CD14-positive monocyte (primary cell): ENCODE results near the gene ASF1A. TPM values are rescaled to one million over a fixed set of nuclear protein-coding genes. Genes with fewer than 3 reads are reported as not detected.

Experiments
- DNase-seq, 3 donors: peaks; one replicate each; pipeline ENCODE4 v3.0.0-alpha.2; 2011 to 2022
- H2AFZ ChIP-seq: 2 replicates; pipeline ENCODE4 v1.6.0; 2012; ENCODE audit warnings: mild to moderate bottlenecking, low read depth, low read length, inconsistent platforms; ENCODE audit not compliant: insufficient read depth, poor library complexity, severe bottlenecking
- H3K27ac ChIP-seq, 2 donors: 1 replicate in 1 of 2; 2 replicates in 1 of 2; pipeline ENCODE4 v1.5.1; 2012 to 2013; ENCODE audit warnings: low read length in 2 of 2, control low read depth in 1 of 2, inconsistent platforms in 1 of 2, low read depth in 1 of 2, mild to moderate bottlenecking in 1 of 2
- H3K27me3 ChIP-seq, 2 donors: one replicate each; pipeline versions ENCODE4 v1.6.0 to v1.6.1; 2011 to 2013; ENCODE audit warnings: low read length in 2 of 2; ENCODE audit not compliant: control insufficient read depth in 2 of 2, insufficient read depth in 2 of 2
- H3K36me3 ChIP-seq, 2 donors: replicated peaks in 1 of 2; 1 replicate in 1 of 2; 2 replicates in 1 of 2; pipeline versions ENCODE4 v1.5.1 to v1.6.1; 2012 to 2013; ENCODE audit warnings: low read length in 2 of 2, control low read depth in 1 of 2, inconsistent platforms in 1 of 2, mild to moderate bottlenecking in 1 of 2; ENCODE audit not compliant: insufficient read depth in 2 of 2, control insufficient read depth in 1 of 2
- H3K4me1 ChIP-seq, 2 donors: 1 replicate in 1 of 2; 2 replicates in 1 of 2; pipeline versions ENCODE4 v1.5.1 to v1.6.1; 2012 to 2013; ENCODE audit warnings: low read length in 2 of 2, control low read depth in 1 of 2, inconsistent platforms in 1 of 2, mild to moderate bottlenecking in 1 of 2, moderate library complexity in 1 of 2; ENCODE audit not compliant: insufficient read depth in 2 of 2, control insufficient read depth in 1 of 2
- H3K4me2 ChIP-seq: replicated peaks from 2 replicates; pipeline ENCODE3; 2012; ENCODE audit warnings: low read length, moderate library complexity, mild to moderate bottlenecking; ENCODE audit not compliant: poor library complexity, severe bottlenecking; ENCODE audit errors: extremely low read depth
- H3K4me3 ChIP-seq, 3 experiments: fragments of 200-600 bp in 1 of 3; sonication (generic) in 1 of 3; replicated peaks in 1 of 3; 1 replicate in 2 of 3; 2 replicates in 1 of 3; pipeline ENCODE4 v1.5.1; 2011 to 2013; ENCODE audit warnings: low read length in 3 of 3, mild to moderate bottlenecking in 3 of 3, control low read depth in 2 of 3, low read depth in 2 of 3, inconsistent platforms in 1 of 3, moderate library complexity in 1 of 3
- H3K79me2 ChIP-seq: 2 replicates; pipeline ENCODE4 v1.6.0; 2012; ENCODE audit warnings: mild to moderate bottlenecking, control low read depth, inconsistent platforms, low read length, moderate library complexity; ENCODE audit not compliant: insufficient read depth
- H3K9ac ChIP-seq: 2 replicates; pipeline ENCODE4 v1.6.0; 2017; ENCODE audit warnings: low read length, mild to moderate bottlenecking; ENCODE audit not compliant: insufficient read depth, poor library complexity, severe bottlenecking
- H3K9me3 ChIP-seq, 2 donors: replicated peaks in 1 of 2; 1 replicate in 1 of 2; 2 replicates in 1 of 2; pipeline versions ENCODE4 v1.5.1 to v1.6.1; 2012 to 2013; ENCODE audit warnings: low read length in 2 of 2, control low read depth in 1 of 2; ENCODE audit not compliant: control insufficient read depth in 1 of 2, insufficient read depth in 1 of 2
- H4K20me1 ChIP-seq: 2 replicates; pipeline ENCODE4 v1.6.0; 2012; ENCODE audit warnings: mild to moderate bottlenecking, low read length, control low read depth, moderate library complexity; ENCODE audit not compliant: insufficient read depth
- H3K27ac Mint-ChIP-seq, 7 donors: one replicate each; pipeline ENCODE4 v1.8.0; 2020; ENCODE audit warnings: mild to moderate bottlenecking in 7 of 7, mixed read lengths in 7 of 7, moderate library complexity in 6 of 7, inconsistent platforms in 2 of 7
- H3K27me3 Mint-ChIP-seq, 3 donors: one replicate each; pipeline ENCODE4 v1.8.0; 2021 to 2022; ENCODE audit warnings: low read depth in 3 of 3, mild to moderate bottlenecking in 3 of 3, mixed read lengths in 3 of 3, moderate library complexity in 3 of 3, inconsistent platforms in 1 of 3
- H3K36me3 Mint-ChIP-seq, 2 donors: one replicate each; pipeline ENCODE4 v1.8.0; 2020; ENCODE audit warnings: mixed read lengths in 2 of 2, inconsistent platforms in 1 of 2, mild to moderate bottlenecking in 1 of 2
- H3K4me1 Mint-ChIP-seq: one replicate; pipeline ENCODE4 v1.8.0; 2020; ENCODE audit warnings: mild to moderate bottlenecking, mixed read lengths
- H3K4me3 Mint-ChIP-seq, 2 donors: one replicate each; pipeline ENCODE4 v1.8.0; 2020; ENCODE audit warnings: mild to moderate bottlenecking in 2 of 2, mixed read lengths in 2 of 2, moderate library complexity in 1 of 2
- H3K9me3 Mint-ChIP-seq, 7 donors: one replicate each; pipeline ENCODE4 v1.8.0; 2020 to 2022; ENCODE audit warnings: mixed read lengths in 7 of 7, mild to moderate bottlenecking in 6 of 7, moderate library complexity in 6 of 7, inconsistent platforms in 2 of 7
- CTCF ChIP-seq: fragments of 200-600 bp; IDR thresholded peaks from one replicate; pipeline ENCODE4 v1.8.0; 2022; ENCODE audit warnings: antibody characterized with exemption, mild to moderate bottlenecking
- WGBS: methylation state at CpG from one replicate; pipeline ENCODE4 v1.1.5; 2013; ENCODE audit warnings: missing lambda C conversion rate; ENCODE audit not compliant: insufficient coverage; 5-methylcytosine and 5-hydroxymethylcytosine counted together
- intact Hi-C, 2 donors: fragments of 100-400 bp; cut with micrococcal nuclease; formaldehyde crosslinking; loops; one replicate each; pipeline versions ENCODE4 v1.15.0 to v1.15.1; 2023
- polyA plus RNA-seq, 3 donors: library from polyadenylated mRNA; depleted of rRNA in 1 of 3; unstranded in 2 of 3; stranded (reverse) in 1 of 3; fragments of 300-500 nt in 2 of 3; fragments of >200 nt in 1 of 3; fragmentation: Illumina TruSeq in 2 of 3; gene quantifications; 1 replicate in 2 of 3; 2 replicates in 1 of 3; pipeline ENCODE4 v1.2.3, GENCODE V29; 2012 to 2021

Gene ASF1A
- polyA plus RNA-seq, 3 donors: 3.1 to 14.4 (median 10.5) TPM

GRCh38 chr6:118886641-118887040 lies 7.3 kb upstream of the ASF1A start:
- H3K4me1 ChIP-seq: peaks cover 15% of the 10 kb centered on the region in 2 donors
- no peak overlapping the region for H3K27ac ChIP-seq
- intact Hi-C loops: no loop called here
- peaks cover 97% of the 10 kb centered on the region for H3K79me2 ChIP-seq
- H4K20me1 ChIP-seq: peaks cover 49% of the 10 kb centered on the region
- no peak overlapping the region for H3K9ac ChIP-seq
- peaks cover 24% of the 10 kb centered on the region for H3K4me1 Mint-ChIP-seq
- no peak overlapping the region for H3K27ac Mint-ChIP-seq
- no peaks in the 10 kb centered on the region for H3K9me3 Mint-ChIP-seq
- no peak for DNase-seq
- no peak overlapping the region for H3K4me3 Mint-ChIP-seq
- WGBS: 97% methylated on average over 4 of the region's 6 CpGs
- no peak for TF ChIP-seq CTCF
- no peak overlapping the region for H3K4me3 ChIP-seq
- H2AFZ ChIP-seq: no peak overlapping the region
- no peaks in the 10 kb centered on the region for H3K9me3 ChIP-seq
- H3K4me2 ChIP-seq: no peak overlapping the region
- no peaks in the 10 kb centered on the region for H3K27me3 Mint-ChIP-seq
- H3K36me3 Mint-ChIP-seq: peaks cover 8% of the 10 kb centered on the region in 2 donors
- no peaks in the 10 kb centered on the region for H3K36me3 ChIP-seq
- H3K27me3 ChIP-seq: no peaks in the 10 kb centered on the region

- peaks cover 21 to 31% of the 10 kb centered on the region in 2 donors for H3K4me1 ChIP-seq
- peaks cover 31% of the 10 kb centered on the region for H3K4me1 Mint-ChIP-seq
- peaks cover 8 to 10% of the 10 kb centered on the region in 2 donors for H3K36me3 Mint-ChIP-seq
- no peak for DNase-seq
- H3K9me3 ChIP-seq: no peaks in the 10 kb centered on the region
- no peaks in the 10 kb centered on the region for H3K27me3 Mint-ChIP-seq
- intact Hi-C loops: no loop called here
- H3K9ac ChIP-seq: no peak overlapping the region
- no peaks in the 10 kb centered on the region for H3K9me3 Mint-ChIP-seq
- H4K20me1 ChIP-seq: peaks cover 30% of the 10 kb centered on the region
- no peak overlapping the region for H3K27ac ChIP-seq
- H3K36me3 ChIP-seq: no peaks in the 10 kb centered on the region
- peaks cover 92% of the 10 kb centered on the region for H3K79me2 ChIP-seq
- no peak overlapping the region for H3K27ac Mint-ChIP-seq
- TF ChIP-seq CTCF: no peak
- H3K27me3 ChIP-seq: no peaks in the 10 kb centered on the region
- H3K4me2 ChIP-seq: no peak overlapping the region
- H2AFZ ChIP-seq: no peak overlapping the region
- no CpG with 5 or more reads among the region's 4 CpGs for WGBS
- no peak overlapping the region for H3K4me3 ChIP-seq
- no peak overlapping the region for H3K4me3 Mint-ChIP-seq
Observed at GRCh38 chr6:118889163-118889562, 4.8 kb upstream of the ASF1A start.
